Stimulated activated memory B cell treated with anti-CD40 and anti-IgM and Interleukin-4, amounts not matched to agents 10 μg/mL and 1 μg/mL and 100 μg/mL, for 72 hours (primary cell): Measurements from ENCODE around the gene EEFSEC.

Experiments
- ATAC-seq: fragments of 150-1000 bp; cut with Tn5 transposase; 2 replicates; pipeline ENCODE4 v1.10.0; 2021
- H3K27ac Mint-ChIP-seq: one replicate; pipeline ENCODE4 v1.8.0; 2022; ENCODE audit warnings: mild to moderate bottlenecking, mixed read lengths
- H3K27me3 Mint-ChIP-seq: one replicate; pipeline ENCODE4 v1.8.0; 2022; ENCODE audit warnings: mixed read lengths
- H3K36me3 Mint-ChIP-seq: one replicate; pipeline ENCODE4 v1.8.0; 2022; ENCODE audit warnings: mixed read lengths
- H3K4me1 Mint-ChIP-seq: one replicate; pipeline ENCODE4 v1.8.0; 2022; ENCODE audit warnings: mixed read lengths
- H3K4me3 Mint-ChIP-seq: one replicate; pipeline ENCODE4 v1.8.0; 2022; ENCODE audit warnings: mild to moderate bottlenecking, moderate library complexity, mixed read lengths
- H3K9me3 Mint-ChIP-seq: one replicate; pipeline ENCODE4 v1.8.0; 2022; ENCODE audit warnings: mixed read lengths

The EEFSEC gene

DNA sequence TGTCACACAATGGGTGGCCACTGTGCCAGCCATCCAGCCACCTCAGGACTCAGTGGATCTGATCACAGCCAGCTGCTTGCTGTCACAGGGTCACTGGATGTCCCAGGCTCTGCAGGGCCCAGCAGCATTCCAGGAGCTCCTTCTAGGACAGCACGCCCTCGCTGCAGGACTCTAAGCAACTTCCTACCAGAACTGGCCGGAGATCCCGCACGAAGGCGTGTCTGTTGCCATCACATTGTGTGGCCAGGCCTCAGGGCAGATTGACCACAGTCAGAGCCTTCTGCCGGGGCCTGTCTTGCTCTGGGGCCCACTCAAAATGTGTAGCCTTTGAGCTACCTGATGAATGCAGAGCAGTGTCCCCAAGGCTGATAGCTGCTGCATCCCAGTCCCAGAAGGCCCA, 288.8 kb downstream of the EEFSEC start:
- peaks cover 21% of the 10 kb centered on the region for H3K9me3 Mint-ChIP-seq
- no peak overlapping the region for H3K27ac Mint-ChIP-seq
- no peak overlapping the region for H3K4me3 Mint-ChIP-seq
- peaks cover 24% of the 10 kb centered on the region for H3K27me3 Mint-ChIP-seq
- no peaks in the 10 kb centered on the region for H3K36me3 Mint-ChIP-seq
- peaks cover under 1% of the 10 kb centered on the region for H3K4me1 Mint-ChIP-seq
- ATAC-seq: no peak

DNA sequence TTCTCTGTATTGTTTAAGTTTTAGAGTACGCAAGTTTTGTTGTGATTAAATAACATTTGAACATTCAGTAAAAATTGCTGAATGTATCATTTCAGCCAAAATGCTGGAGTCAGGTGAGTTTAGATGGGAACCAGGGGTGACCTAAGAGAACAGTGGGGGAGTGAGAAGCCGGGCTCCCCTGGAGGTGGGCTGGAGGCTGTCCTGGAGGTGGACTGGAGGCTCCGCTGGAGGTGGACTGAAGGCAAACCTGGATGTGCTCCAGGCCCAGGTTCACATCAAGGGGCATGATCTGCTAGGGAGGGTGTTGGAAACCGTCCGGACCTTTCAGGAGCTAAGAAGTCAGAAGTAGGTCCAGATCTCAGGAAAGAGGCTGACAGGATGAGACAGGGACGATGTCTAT, 289.7 kb downstream of the EEFSEC start:
- H3K27me3 Mint-ChIP-seq: peaks cover 24% of the 10 kb centered on the region

DNA sequence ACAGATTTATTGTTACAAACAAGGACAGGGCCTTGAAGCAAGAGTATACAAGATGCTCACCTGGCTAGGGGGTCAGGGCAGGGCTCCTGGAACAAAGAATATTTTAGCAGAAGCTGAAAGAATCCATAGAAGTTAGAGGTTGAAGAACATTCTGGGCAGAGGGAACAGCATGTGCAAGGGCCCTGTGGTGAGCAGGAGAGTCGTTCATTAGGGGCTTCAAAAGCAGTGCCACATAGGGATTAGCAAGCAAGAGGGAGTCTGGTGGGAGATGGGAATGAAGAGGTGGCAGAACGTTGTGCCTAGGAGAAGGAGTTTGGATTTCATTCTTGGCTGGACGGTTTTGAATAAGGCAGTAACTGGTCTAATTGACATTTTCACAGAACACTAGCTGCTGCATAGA, 290.5 kb downstream of the EEFSEC start:
- Mint-ChIP-seq H3K27ac (no peak overlapping the region), H3K36me3 (no peaks in the 10 kb centered on the region), H3K27me3 (peaks cover 18% of the 10 kb centered on the region), H3K4me1 (peaks cover 10% of the 10 kb centered on the region), H3K4me3 (no peak overlapping the region), H3K9me3 (peaks cover 24% of the 10 kb centered on the region)
- no peak for ATAC-seq

More for the DNA sequence above, 289.7 kb downstream of the EEFSEC start:
- no peak for ATAC-seq
- peaks cover 24% of the 10 kb centered on the region for H3K9me3 Mint-ChIP-seq
- no peak overlapping the region for H3K4me3 Mint-ChIP-seq
- H3K27ac Mint-ChIP-seq: no peak overlapping the region
- H3K4me1 Mint-ChIP-seq: peaks cover 5% of the 10 kb centered on the region
- no peaks in the 10 kb centered on the region for H3K36me3 Mint-ChIP-seq

DNA sequence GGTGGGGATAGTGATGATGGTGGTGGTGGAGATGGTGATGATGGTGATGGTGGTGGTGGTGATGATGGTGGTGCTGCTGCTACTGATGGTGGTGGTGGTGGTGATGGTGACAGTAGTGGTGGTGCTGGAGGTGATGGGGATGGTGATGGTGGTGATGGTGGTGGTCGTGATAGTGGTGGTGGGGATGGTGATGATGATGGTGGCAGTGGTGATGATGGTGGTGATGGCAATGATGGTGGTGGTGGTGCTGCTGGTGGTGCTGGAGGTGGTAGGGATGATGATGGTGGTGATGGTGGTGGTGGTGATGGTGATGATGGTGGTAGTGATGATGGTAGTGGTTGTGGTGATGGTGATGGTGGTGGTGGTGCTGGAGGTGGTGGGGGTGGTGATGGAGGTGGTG, 292.1 kb downstream of the EEFSEC start:
- H3K27me3 Mint-ChIP-seq: peaks cover 11% of the 10 kb centered on the region
- no peak overlapping the region for H3K27ac Mint-ChIP-seq
- H3K4me1 Mint-ChIP-seq: peaks cover 12% of the 10 kb centered on the region
- H3K36me3 Mint-ChIP-seq: no peaks in the 10 kb centered on the region
- H3K4me3 Mint-ChIP-seq: no peak overlapping the region
- ATAC-seq: no peak
- H3K9me3 Mint-ChIP-seq: peaks cover 21% of the 10 kb centered on the region

DNA sequence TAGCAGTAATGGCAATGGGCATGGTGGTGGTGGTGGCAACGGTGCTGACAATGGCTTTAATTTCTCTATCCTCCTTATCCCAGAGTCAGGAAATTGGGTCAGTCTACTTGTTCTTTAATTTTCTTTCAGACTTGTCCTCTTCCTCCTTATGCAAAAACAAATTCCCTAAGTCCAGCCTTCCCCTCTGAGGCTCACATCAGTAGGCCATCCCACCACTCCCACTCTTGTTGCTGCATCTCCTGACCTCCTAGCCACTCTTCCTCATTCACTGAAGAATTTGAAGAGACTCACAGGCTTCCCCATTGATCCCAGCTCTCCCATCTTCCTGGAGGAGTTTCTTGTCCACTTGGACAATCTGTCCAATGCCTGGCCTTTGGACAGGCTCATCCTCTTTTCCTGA, 293.5 kb downstream of the EEFSEC start:
- H3K4me3 Mint-ChIP-seq: no peak overlapping the region

DNA sequence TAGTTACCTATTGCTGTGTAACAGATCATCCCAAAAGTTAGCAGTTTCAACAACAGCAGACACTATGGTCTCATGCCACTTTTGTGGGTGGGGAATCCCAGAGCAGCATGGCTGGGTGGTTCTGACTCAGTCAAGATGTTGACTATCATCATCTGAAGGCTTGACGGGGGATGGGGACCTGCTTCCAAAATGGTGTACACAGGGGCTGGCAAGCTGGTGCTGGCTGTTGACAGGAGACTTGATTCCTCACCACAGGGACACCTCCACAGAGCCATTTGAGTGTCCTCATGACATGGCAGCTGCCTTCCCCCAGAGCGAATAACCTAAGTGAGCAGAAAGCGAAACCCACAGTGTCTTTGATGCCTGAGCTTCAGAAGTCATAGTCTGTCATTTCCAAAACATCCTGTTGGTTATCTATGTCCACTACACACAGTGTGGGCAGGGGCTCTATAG, 294.3 kb downstream of the EEFSEC start:
- H3K9me3 Mint-ChIP-seq: peaks cover 21% of the 10 kb centered on the region
- no peak overlapping the region for H3K4me3 Mint-ChIP-seq
- peaks cover 12% of the 10 kb centered on the region for H3K4me1 Mint-ChIP-seq
- H3K36me3 Mint-ChIP-seq: no peaks in the 10 kb centered on the region
- peak; percentile 57 for ATAC-seq
- peaks cover 30% of the 10 kb centered on the region for H3K27me3 Mint-ChIP-seq
- no peak overlapping the region for H3K27ac Mint-ChIP-seq

More for the DNA sequence above, 293.5 kb downstream of the EEFSEC start:
- Mint-ChIP-seq H3K36me3 (no peaks in the 10 kb centered on the region), H3K4me1 (peaks cover 12% of the 10 kb centered on the region), H3K9me3 (peaks cover 21% of the 10 kb centered on the region), H3K27me3 (peaks cover 23% of the 10 kb centered on the region), H3K27ac (no peak overlapping the region)
- ATAC-seq: no peak

DNA sequence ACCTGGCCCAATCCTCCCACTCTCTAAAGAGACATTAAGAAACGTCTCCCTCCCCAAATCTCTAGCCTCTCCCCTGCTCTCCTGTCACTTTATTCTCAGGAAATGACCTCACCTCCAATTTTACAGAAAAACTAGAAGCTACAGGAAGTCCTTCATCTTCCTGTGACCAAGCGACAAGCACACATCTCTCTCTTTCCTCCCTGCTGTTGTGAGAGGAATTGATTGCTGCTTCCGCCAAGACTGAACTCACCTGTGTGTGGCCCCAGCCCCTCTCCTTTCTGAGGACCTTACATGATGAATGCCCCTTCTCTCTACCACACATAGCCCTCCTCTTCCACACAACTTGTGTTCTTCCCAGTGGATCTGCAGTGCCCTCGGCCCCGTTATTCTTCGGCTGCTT, 295.2 kb downstream of the EEFSEC start:
- no peak for ATAC-seq
- peaks cover 21% of the 10 kb centered on the region for H3K9me3 Mint-ChIP-seq
- H3K27ac Mint-ChIP-seq: no peak overlapping the region
- no peak overlapping the region for H3K4me3 Mint-ChIP-seq
- H3K36me3 Mint-ChIP-seq: no peaks in the 10 kb centered on the region
- H3K27me3 Mint-ChIP-seq: peaks cover 30% of the 10 kb centered on the region
- peaks cover 12% of the 10 kb centered on the region for H3K4me1 Mint-ChIP-seq

DNA sequence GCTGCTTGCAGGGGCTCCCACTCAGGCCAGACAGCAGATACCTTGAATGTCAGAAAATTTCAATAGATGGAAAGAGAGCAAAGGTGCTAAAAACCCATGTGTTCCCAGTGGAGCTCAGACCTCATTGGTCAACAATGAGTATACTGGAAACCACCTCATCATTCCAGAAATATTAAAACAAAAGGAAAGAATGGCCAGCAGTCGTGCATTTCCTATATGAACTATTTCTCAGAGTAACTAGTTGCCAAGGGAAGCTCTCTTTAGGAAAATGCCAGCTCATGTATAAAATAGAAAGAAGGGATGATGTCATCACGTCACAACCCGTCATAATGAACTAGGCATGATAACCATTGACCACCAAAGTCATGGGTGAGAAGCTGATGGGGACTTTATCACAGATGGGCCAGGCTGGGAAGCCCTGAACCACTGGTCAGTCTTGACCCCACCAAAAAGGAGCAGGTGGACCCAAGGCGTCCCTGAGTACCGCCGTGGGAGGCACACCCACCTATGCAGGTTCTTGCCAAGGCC, 295.9 kb downstream of the EEFSEC start:
- peaks cover 21% of the 10 kb centered on the region for H3K9me3 Mint-ChIP-seq
- peaks cover 37% of the 10 kb centered on the region for H3K27me3 Mint-ChIP-seq
- H3K36me3 Mint-ChIP-seq: no peaks in the 10 kb centered on the region
- ATAC-seq: no peak
- H3K27ac Mint-ChIP-seq: no peak overlapping the region
- H3K4me1 Mint-ChIP-seq: peaks cover 12% of the 10 kb centered on the region
- H3K4me3 Mint-ChIP-seq: no peak overlapping the region

DNA sequence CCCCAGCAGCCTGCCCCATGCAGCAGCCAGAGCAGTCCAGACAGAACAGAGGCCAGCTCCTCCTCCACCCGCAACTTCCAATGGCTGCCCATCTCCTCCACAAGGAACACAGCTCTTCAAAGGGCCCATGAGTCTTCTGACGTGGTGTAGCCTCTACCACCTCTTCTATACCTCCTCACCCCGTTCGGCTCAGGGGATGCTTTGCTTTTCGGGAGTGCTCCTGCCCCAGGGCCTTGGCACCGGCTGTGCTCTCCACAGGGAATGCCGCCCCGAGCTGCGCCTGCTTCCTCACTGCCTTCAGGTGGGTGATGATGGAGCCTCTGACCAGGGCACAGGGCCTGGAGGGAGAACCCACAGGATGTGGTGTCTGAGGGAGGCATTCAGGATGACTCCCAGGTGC, 298.8 kb downstream of the EEFSEC start:
- Mint-ChIP-seq H3K27ac (no peak overlapping the region), H3K9me3 (peaks cover 3% of the 10 kb centered on the region), H3K27me3 (peaks cover 62% of the 10 kb centered on the region), H3K36me3 (no peaks in the 10 kb centered on the region), H3K4me3 (no peak overlapping the region), H3K4me1 (peaks cover 11% of the 10 kb centered on the region)
- ATAC-seq: no peak

DNA sequence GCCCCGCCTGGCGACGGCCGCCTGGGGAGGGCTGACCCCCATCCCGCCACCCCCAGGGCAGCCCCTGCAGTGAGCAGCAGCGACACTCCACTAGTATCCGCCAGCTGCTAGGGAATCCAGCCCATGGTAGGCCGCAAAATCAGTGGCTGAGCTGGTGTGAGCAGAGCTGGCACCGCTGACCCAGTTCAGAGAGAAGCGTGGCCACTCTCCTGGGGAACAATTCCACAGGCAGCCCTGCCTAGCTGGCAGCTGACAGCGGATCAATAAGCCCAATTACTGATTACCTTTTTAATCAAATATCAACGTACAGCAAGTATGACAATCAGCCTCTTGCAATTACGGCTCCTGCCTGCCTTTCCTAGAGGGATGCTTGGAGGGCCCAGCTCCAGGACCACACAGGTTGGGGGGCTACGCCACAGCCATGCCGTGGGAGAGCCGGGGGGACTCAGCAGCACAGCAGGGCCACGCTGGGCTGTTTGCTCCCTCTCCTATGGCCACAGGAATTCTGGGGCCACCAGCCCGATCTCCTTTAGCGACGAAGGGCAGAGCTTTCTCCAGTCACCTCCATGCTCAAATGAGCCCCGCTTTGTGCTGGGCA, 299.5 kb downstream of the EEFSEC start:
- H3K27ac Mint-ChIP-seq: no peak overlapping the region
- ATAC-seq: no peak
- H3K4me1 Mint-ChIP-seq: peaks cover 8% of the 10 kb centered on the region
- no peaks in the 10 kb centered on the region for H3K9me3 Mint-ChIP-seq
- no peak overlapping the region for H3K4me3 Mint-ChIP-seq
- H3K36me3 Mint-ChIP-seq: no peaks in the 10 kb centered on the region
- peaks cover 62% of the 10 kb centered on the region for H3K27me3 Mint-ChIP-seq

DNA sequence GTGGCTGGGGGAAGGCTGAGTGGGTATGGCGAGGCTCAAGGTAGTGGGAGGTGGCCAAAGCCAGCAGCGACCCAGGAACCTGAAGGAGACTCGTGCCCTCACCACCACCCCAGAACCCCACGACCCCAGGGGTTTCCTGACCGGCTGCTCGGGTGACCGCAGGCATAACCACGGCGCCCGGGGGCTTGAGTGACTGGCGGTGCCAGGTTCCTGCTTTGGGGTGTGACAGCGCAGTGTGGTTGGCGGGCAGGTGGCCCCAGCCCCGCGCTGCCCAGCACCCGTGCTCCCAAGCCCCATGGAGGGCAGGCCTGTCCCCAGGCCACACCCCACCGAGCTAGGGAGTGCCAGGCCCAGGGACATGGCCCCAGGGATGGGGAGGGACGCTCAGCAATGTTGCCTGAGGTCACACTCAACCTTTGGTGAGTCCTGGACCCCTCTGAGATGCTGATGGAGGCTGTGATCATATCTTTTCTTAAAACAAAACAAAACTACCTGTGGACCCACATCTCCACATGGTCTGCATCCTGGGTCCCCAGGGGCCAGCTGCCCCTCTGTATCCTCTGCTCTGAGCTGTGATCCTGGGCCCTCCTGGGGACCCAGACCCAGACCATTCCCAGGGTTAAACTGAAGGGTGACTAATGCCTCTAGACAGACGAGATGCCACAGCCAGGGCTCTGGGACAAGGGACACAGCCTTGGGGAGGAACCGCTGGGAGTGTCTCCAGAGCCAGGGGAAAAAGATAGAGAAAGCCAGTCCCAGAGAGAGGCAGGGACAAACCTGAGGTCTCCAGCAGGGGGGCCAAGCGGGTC, 300.4 kb downstream of the EEFSEC start:
- Mint-ChIP-seq H3K9me3 (no peaks in the 10 kb centered on the region), H3K4me3 (no peak overlapping the region), H3K4me1 (peaks cover 3% of the 10 kb centered on the region), H3K36me3 (no peaks in the 10 kb centered on the region), H3K27me3 (peaks cover 62% of the 10 kb centered on the region), H3K27ac (no peak overlapping the region)
- ATAC-seq: no peak

DNA sequence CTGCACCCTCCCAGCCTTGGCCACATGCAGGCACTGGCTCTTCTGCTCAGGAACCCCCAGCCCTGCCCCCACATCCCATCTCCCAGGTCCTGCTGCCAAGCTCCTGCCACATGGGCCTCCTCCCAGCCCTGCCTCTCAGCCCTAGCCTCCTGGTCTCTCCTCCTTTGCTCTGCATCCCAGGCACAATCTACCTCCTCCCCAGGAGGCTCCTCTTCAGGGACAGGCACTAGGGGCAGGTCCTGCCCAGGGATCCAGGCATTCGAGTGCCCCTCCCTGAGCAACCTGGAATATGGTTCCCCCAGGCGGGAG, 301.0 kb downstream of the EEFSEC start:
- no peaks in the 10 kb centered on the region for H3K36me3 Mint-ChIP-seq
- H3K4me1 Mint-ChIP-seq: no peaks in the 10 kb centered on the region
- no peak overlapping the region for H3K4me3 Mint-ChIP-seq
- no peaks in the 10 kb centered on the region for H3K9me3 Mint-ChIP-seq
- H3K27ac Mint-ChIP-seq: no peak overlapping the region
- ATAC-seq: no peak
- peaks cover 62% of the 10 kb centered on the region for H3K27me3 Mint-ChIP-seq

DNA sequence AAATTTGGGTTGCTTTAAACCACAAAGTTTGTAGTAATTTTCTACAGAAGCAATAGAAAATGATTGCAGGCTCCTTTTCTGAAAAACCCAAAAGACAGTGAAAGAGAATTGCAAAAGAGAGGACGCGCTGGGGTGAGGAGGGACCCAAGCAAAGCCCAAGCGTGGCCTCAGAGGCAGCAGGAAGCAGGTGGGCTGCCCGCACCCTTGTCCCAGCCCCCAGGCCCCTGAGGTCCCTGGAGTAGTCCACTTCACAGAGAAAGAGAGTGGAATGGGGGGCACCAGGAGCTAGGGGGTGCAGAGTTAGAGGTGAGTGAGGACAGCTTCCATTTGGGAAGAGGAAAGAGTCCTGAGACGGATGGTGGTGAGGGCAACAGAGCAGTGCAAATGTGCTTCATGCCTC, 301.8 kb downstream of the EEFSEC start:
- ATAC-seq: no peak
- peaks cover 57% of the 10 kb centered on the region for H3K27me3 Mint-ChIP-seq

DNA sequence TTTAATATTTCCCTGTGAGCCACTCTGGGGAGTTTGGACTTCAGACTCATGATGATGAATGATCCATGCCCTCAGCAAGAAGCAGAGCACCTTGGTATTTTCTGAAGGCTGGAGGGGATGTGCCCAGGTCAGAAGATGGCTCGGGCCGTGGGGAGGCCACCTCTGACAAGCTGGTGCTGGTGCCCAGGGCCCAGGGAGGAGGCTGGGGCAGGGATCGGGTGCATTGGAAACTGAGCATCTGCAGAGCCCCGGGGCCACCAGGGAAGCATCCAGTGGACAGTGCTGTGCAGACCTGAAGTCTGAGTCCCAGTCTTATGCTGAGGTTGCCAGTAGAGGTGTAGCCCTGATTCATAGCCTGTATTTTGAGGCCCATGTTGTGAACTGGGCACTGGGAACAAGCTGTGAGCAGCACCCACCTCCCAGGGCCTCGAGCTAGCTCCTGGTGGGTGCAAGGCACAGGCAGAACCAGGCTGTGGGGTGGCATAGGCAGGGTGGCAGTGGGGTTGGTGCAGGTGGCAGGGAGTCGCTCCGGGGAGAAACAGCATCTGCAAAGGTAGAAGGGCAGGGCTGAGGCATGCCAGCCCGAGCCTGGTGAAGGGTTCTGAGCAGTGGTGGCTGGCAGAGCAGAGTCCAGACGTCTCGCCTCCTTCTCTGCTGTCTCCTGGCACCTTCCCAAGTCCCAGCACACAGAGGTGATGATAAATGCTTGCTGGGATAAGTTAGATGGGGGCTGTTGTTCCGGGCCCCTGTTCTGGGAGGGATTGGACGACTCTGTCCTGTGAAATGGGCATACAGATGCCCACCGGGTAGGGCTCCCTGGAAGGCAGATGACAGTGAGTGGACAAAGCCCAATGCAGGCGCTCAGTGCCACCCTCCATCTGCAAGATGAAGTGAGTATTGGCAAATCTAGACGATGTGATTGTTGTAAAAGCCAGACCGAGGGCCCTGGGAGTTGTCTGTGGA, 302.8 kb downstream of the EEFSEC start:
- no peak for ATAC-seq
- Mint-ChIP-seq H3K4me3 (no peak overlapping the region), H3K9me3 (no peaks in the 10 kb centered on the region), H3K36me3 (no peaks in the 10 kb centered on the region), H3K4me1 (no peaks in the 10 kb centered on the region), H3K27ac (no peak overlapping the region), H3K27me3 (peaks cover 56% of the 10 kb centered on the region)

More for the DNA sequence above, 301.8 kb downstream of the EEFSEC start:
- Mint-ChIP-seq H3K9me3 (no peaks in the 10 kb centered on the region), H3K36me3 (no peaks in the 10 kb centered on the region), H3K27ac (no peak overlapping the region), H3K4me1 (no peaks in the 10 kb centered on the region), H3K4me3 (no peak overlapping the region)
